TTC549 (cell line): ENCODE data around the gene SDS.

Experiments
- FAIRE-seq: peaks from 2 replicates; lab custom pipeline; 2012; peaks lifted over from hg19 to GRCh38; lab: Jason Lieb, UNC

The SDS gene

DNA sequence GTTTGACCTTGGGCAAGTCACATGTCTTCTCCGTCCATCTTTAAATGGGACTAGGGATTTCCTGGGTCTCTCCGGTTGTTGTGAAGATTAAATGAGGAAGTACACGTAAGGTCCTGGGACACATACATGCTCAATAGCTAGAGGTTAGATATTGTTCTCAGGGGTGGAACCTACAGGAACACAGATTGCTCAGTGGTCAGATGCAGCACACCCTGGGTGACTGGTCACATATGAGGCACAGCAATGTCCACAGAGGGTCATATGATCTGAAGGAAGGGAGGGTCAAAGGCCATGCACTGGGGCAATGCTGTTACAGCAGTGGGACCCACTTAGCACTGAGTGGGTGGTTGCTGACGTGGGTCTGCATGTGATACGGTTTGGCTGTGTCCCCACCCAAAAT, 57.3 kb downstream of the SDS start:
- FAIRE-seq, result no peak

- no peak for FAIRE-seq
Measured at GRCh38 chr12:113345318-113345717, 58.4 kb downstream of the SDS start.
